Dermis blood vessel endothelial cell (primary cell): ENCODE results near the gene ERGIC1. TPM values are rescaled to one million over a fixed set of nuclear protein-coding genes. Genes with fewer than 3 reads are reported as not detected.
A peak's percentile ranks its signal among the peaks of the same experiment; 100 is the strongest.

ENCODE experiments used
- DNase-seq: peaks from one replicate; pipeline ENCODE4 v3.0.0; 2010
- total RNA-seq: library from RNA; depleted of rRNA; stranded (reverse); fragments of >200 nt; gene quantifications from 2 replicates; pipeline ENCODE4 v1.2.3, GENCODE V29; 2014

Gene ERGIC1
- total RNA-seq, 1 donor from 2014 or later = 64.0 TPM

DNA sequence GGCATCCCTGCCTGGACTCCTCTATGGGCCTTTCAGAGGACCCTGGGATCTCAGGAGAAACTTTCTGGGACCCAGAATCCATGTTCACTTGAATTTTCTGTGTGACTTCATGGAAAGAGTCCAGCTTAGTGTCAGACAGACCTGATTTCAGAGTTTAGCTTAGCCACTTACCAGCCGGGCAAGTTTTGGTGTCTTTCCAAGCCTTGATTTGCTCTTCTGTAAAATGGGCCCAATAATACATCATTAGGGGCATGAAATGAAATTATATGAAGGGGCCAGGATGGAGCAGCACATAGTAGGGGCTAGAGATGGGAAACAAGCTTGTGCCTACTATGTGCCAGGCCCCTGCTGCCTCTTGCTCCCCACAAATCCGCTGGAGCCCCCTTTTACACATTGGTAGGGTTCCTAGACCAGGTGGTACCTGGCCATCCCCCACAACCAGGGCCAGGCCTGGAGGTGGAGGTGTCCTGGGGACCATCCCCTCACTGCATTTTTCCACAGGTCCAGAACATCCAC lies 92.0 kb downstream of the ERGIC1 start:
- no peak for DNase-seq

DNA sequence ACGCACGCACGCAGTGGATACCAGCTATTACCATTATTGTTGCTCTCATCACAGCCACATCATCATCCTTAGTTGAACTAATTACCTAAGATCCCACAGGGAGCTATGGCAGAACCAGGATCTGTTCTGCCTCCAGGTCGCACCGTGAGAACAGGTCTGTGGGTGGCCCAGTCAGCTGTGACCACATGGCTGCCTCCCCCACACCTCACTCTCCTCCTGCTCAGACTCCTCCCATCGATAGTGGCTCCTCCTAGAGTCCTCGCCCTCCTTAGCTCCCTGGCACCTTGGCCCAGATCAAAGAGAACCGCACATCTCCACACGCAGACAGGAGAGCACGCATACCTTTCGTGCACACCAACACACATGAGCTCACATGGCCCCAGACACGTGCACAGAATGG lies 92.7 kb downstream of the ERGIC1 start:
- DNase-seq = no peak

DNA sequence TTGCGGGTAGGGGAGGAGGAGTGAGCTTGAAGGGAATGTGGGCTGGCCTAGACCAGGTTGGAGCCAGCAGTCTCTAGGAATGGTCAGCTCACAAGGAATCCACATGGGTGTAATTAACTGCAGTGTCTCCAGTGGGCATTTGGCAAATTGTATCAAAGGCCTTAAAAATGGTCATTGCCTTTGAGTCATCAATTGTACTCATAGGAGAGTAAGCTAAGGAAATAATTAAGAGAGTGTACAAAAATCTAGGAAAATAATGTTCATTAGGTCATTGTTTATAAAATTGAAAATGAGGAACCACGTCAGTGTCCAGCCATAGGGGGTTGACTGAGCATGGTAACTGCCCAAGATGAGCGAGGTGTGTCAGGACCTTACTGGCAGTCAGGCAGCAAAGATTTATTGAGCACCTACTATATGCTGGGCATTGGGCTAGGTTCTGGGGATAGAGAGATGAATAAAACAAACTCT lies 95.4 kb downstream of the ERGIC1 start:
- DNase-seq = peak; percentile 76

DNA sequence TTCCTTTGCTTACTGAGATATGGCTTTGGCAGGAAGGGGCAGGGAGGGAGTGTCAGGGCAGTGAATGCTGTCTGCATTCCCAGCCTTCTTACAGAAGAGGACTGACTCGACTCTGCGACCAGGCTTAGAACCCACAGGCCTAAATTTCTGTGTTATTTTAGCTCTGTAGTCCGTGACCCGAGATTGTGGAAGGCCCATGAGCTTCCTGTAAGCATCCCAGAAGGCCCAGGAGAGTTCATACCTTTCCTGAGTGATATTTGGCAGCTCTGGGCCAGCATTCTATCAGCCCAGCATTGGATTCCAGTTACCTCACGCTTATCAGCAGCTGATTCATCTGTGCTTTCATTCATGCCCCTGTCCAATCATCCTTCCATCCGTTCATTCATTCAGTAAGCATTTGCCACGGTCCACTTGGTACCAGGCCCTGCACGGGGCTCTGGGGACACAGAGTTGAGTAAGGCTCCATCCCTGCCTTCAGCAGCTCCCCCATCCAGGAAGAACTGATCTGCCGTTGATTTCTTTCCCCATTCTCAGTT lies 97.0 kb downstream of the ERGIC1 start:
- DNase-seq = peak; percentile 73

DNA sequence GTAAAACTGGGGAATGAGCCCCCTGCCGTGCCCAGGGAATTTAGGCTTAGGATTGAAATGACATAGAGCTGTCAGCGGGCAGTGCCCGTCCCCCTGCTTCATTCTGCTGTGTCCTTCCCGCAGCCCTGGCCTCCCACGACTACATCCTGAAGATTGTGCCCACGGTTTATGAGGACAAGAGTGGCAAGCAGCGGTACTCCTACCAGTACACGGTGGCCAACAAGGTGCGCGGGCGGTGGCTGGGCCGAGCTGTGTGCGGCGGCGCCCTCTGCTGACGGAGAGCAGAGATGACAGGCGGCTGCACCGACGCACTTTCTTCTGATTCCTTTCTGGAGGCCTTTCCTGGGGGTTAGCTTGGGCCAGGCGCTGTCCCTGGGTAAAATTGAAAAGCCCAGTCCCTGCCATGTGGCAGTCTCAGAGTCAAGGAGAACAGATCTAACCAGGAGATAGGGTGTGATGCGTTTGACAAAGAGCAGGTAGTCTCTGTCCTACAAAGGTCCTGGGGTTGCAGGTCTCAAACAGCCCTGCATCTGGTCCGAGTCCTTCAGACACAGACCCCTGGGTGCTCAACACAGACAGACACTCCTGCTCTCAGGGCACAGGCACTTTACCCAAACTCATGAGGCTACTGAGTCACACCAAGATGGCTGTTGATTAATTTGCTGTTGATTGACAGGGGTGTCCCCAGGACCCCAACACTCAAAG lies 98.4 kb downstream of the ERGIC1 start:
- DNase-seq = peak; percentile 86

DNA sequence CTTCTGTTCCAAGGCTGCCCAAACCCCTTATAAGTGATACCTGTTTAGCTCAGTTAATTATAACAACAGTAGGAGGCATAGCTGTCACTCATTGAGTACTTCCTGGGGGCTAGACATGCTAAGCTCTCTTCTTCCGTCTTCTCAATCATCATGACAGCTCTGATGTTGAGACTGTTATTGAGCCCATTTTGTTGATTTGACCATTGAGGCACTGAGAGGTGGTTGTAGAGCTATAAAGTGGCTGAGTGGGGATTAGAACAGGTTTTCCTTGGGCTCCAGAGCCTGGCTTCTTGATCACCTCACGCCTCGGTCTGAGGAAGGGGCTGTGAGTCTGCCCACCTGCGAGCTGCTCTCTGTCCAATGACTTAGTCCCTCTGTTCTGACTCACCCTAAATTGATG lies 99.2 kb downstream of the ERGIC1 start:
- no peak for DNase-seq

DNA sequence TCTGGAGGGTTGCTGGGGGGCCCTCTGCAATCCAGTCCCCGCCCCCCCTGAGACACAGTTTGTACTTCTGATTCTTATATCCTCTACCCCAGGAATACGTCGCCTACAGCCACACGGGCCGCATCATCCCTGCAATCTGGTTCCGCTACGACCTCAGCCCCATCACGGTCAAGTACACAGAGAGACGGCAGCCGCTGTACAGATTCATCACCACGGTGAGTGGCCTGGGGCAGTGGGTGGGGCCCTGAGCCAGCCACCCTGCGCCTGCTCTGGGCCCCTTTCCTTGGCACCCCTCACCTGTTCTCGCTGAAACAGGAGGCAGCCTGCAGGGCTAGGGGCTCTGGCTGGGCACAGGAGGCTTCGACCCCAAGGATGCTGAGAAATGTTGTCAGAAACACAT lies 101.0 kb downstream of the ERGIC1 start:
- DNase-seq = no peak

DNA sequence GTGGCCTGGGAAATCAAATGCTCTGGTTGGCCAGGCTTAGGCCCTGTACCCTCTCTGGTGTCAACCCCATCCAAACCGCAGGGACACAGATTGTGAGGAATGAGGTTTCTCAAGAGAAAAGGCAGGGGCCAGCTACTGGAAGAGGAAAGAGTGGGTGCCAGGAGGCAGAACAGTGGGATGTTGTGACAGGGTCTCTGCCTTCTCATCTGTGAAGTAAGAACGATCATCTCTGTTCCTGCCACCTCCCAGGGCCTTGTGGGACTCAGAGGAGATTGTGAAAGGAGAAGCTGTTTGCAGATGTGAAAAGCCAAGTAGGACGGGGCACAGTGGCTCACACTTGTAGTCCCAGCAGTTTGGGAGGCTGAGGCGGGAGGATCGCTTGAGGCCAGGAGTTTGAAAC lies 102.3 kb downstream of the ERGIC1 start:
- no peak for DNase-seq

DNA sequence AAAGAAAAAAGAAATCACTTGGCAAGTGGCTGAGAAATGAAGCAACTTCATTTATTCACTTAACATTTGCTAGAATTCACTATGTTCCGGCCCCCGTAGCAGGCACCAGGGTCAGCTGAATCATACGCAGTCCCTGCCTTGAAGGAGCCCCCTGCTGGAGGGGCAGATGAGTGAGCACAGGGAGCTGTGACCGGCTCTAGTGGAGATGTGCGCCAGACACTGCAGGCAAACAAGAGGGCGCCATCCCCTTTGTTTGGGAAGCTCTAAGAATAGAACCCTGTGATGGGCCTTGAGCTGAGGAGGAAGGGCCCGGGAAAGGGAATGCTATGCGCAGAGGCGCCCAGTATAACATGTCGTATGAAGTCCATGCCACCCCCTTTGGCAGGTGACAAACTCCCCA lies 105.0 kb downstream of the ERGIC1 start:
- peak; percentile 59 for DNase-seq

DNA sequence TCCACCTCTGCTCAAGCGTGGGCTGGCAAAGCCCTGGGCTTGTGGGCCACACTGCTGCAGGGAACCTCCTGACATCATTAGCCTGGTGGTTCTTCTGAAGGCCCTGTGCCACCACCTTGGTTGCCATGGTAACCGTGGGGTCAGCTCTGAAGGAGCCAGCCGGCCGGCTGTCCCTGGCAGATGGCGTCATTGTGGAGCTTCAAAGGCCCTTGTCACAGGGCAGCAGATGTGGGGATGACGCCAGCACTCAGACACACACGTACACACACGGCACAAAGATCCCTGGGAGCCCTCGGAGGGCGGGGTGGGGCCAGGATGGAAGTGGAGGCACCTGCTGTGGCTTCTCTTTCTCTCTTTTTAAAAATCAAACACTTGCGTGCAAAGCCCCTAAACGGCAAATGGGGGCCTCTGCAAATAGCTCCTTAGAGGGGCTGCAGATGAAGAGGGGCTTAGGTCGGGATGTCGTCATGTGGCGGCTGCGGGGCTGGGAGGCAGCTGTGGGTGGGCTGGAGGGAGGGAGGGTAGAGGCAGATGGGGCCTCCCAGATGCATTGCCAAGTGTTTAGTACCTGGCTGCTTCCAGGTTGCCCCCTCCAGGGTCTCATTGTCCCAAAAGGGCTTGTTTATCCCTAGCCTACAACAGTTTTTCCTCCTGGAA lies 105.7 kb downstream of the ERGIC1 start:
- no peak for DNase-seq

DNA sequence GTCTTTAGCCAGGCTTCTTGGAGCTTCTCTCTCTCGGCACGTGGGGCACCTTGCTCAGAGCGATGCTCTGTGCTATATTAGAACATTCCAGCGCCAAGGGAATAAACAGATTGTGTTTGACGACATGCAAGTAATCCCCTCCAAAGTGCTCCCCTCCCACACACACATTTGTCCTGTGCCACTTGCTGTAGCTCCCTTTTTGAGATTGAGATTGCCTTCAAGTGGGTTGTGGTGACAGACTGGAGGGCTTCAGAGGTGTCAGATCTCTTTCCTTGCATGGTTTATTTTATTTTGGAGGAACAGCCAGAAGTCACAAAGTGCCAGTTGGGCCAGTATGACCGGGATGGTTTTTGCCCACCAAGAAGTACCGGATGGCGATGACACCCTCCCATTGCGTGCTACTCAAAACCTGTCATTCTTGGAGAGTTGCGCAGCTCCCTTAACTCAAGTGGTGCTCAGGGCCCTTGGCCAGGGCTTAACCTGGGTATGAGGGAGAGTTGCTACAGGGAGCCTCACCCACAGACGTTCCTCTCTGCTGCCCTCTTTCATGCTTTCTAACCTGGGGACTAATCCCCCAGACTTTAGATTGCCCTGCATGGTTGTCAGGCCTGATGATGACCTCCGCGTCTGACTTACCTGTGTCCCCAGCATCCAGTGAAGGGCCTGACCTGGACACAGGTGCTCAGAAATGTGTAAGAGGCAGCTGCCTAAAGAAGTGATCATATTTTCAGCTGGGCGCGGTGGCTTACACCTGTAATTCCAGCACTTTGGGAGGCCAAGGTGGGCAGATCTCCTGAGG lies 106.4 kb downstream of the ERGIC1 start:
- no peak for DNase-seq

DNA sequence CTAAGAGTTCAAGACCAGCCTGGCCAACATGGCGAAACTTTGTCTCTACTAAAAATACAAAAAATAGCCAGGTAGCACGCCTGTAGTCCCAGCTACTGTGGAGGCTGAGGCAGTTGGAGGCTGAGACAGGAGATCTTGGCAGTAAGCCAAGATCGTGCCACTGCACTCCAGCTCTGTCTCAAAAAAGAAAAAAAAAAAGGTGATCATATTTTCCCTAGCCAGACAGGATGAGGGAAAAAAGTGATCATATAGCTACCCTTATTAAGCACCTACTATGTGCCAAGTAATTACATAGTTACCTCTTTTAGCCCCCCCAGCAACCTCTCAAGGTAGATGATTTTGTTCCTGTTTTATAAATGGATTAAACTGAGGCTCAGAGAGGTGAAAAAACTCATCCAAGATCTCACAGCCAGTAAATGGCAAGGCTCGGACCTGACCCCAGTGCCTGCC lies 107.0 kb downstream of the ERGIC1 start:
- peak; percentile 58 for DNase-seq

DNA sequence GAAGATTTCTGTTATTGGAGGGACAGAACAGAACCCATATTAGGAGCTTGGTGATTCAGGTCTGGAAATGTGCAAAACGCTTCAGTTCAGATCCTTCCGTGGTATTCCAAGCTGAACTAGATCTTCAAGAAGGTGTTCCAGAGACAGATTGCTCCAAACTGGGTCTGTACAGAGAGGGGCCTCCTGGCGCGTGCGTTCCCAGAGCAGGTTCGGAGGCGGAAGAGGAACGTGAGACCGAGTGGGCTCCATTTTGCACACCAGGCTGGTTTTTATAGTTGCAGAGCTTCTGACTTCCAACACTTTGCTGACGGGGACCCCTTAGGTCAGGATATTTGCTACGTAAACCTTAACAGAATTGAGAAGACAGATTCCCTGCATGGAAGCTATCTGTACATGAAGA lies 108.5 kb downstream of the ERGIC1 start:
- DNase-seq = no peak

DNA sequence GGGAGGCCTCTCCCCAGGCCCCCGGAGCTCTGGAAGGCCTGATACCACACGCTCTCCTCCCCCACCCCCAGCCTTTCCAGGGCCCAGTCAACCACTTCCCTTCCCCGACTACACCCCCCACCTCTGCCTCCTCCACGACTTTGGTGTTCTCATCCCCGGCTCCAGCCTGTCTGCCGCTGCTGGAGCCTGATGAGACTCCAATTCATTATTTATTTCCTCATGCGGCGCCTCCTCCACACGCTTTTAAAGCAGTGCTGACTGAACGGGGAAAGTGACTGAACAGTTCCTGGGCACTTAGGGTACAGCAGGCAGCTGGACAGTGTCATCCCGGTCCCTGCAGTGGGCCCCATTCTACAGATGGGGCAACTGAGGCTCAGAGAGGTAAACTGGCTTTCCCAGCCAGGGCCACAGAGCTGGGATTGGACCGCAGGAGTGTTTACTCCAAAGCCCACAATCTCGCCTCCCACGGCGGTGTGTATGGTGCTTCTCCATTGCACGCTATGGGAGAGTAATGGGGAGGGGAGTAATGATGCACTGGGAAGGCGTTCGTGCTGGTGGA lies 109.3 kb downstream of the ERGIC1 start:
- DNase-seq = peak; percentile 75

DNA sequence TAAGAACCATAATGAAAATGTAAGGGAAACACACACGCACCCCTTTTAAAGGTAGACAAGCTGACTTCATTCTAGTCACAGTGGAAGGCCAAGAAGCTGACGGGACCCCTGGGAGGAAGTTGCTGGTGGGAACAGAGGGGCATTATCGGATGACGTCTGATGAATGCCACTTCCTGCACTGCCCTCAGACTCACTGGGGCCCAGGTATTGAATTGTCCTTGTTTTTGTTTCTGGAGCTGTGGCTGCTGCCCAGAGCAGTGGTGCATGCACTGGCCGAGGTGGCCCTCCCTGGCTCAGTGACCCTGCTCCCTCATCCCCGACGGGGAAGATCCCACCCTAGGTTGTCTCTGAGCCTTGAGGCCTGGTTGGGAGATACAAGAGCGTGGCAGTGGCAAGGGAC lies 109.9 kb downstream of the ERGIC1 start:
- peak; percentile 66 for DNase-seq

DNA sequence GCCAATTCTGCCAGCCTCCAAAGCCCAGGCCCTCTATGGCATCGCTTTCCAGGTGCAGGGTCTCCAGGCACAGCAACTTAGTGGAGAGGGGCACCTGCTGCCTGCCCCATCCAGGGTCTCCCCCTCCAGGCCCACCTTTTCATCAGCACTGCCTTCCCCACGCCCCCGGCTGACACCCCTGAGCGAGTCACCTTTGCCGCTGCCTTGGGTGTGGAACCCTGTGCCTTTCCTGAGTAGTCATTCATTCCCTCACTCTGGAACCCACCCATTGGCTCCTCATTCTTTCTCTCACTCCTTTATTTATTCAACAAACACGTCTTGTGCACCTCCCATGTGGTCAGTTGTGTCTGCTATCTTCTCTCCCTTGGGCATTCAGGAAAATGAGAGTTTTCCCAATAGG lies 110.7 kb downstream of the ERGIC1 start:
- no peak for DNase-seq

DNA sequence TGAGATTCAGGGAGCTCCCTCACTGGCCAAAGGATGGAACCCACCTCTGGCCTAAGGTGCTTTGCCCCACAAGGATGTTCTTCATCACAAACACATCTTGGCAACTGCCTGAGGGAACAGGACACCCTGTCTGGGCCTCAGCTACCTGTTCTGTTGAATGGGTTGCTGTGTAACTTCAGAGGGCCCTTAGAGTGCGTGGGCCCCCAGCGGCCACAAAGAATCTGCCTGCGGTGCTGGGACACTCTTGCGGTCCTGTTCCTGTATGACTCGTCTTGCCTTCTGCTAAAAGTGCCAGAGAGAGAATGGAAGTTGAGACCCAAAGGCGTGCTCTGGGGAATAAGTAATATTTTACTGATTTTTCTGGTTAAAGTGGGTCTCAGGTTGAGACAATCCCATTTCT lies 111.1 kb downstream of the ERGIC1 start:
- no peak for DNase-seq

DNA sequence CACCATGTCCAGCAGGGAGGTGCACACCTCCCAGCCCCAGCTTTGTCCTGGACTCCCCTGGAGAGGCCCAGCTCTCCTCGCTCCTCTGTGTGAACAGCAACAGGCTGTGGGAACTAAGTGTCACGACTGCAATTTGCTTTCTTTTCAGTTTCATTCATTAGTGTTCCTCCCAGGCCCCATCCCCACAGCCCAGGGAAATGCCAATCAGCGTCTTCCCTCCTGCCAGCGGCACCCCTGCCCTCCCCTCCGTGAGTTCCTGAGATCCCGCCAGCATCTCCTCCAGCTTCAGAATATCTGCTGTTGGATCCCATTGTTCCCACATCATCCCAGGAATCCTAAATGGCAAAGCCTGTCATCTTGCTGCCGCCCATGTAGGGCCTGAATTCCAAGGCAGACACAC lies 112.1 kb downstream of the ERGIC1 start:
- no peak for DNase-seq

DNA sequence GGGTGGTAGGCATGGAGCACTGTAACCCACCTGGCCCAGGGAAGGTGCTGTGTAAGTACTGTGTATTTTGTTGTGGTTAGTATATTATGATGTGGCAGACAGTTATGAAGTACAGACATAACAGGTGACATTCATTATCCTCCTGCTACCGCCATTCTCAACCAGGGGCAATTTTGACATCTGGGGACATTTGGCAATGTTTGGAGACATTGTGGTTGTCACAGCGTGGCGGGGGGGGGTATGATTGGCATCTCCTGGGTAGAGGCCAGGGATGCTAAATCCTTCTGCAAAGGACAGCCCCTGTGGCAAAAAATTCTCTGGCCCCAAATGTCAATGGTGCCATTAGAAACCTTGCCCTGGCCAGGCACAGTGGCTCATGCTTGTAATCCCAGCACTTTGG lies 115.4 kb downstream of the ERGIC1 start:
- no peak for DNase-seq

DNA sequence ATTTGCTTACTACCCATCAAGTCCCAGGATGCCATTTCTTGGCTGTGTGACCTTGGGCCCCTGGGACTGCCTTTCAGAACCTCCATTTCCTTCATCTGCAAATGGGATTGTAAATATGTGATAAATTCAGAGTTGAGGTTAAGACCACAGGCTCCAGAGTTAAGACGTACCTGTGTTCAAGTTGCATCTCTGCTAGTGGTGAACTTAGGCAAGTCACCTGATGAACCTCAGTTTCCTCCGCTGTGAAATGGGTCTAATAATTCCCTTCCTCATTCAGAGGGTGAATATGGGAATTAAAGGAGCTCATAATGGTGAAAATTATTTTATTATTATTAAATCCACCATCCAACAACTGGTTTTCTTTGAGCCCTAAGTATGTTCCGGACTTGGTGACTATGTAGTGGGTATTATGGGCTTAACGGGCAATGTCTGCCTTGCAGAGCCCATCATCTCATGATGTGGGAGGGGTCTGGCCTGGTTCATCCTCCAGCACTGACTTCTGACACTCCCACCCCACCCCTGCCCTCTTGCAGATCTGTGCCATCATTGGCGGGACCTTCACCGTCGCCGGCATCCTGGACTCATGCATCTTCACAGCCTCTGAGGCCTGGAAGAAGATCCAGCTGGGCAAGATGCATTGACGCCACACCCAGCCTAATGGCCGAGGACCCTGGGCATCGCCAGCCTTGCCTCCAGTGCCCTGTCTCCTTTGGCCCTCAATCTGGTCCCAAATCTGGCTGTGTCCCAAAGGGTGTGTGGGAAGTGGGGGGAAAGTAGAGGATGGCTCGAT lies 116.3 kb downstream of the ERGIC1 start:
- DNase-seq = no peak

DNA sequence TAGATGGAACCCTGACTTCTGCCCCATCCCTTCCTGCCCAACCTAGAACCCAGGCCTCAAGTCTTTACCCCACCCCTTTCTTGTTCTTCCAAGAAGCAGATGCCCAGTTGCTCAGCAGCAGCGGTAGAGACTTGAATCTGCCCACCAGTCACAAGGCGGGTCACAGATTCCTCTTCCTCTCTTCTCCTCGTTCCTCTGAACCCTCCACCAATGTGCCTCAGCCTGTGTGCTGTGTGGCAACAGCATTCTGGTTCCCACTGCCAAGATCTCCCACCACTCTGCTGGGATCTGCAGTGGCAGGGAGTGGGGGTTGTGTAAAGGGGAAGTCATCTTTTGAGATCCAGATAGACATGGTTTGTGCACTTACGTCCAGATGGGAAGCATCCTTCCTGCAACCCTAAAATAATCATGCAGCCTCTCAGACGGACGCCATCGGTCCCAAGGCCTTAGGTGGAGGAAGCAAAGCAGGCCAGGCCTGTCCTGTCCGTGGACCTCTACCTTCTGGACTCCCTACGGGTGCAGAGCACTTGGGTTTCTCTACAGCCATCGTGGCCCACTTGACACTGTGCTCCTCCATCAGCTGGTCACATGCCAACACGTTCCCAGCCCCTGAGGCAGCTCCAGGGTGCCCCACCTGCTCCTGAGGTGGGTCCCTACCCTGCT lies 117.5 kb downstream of the ERGIC1 start:
- no peak for DNase-seq
